ENCODE measurements around the gene FCSK.

DNA sequence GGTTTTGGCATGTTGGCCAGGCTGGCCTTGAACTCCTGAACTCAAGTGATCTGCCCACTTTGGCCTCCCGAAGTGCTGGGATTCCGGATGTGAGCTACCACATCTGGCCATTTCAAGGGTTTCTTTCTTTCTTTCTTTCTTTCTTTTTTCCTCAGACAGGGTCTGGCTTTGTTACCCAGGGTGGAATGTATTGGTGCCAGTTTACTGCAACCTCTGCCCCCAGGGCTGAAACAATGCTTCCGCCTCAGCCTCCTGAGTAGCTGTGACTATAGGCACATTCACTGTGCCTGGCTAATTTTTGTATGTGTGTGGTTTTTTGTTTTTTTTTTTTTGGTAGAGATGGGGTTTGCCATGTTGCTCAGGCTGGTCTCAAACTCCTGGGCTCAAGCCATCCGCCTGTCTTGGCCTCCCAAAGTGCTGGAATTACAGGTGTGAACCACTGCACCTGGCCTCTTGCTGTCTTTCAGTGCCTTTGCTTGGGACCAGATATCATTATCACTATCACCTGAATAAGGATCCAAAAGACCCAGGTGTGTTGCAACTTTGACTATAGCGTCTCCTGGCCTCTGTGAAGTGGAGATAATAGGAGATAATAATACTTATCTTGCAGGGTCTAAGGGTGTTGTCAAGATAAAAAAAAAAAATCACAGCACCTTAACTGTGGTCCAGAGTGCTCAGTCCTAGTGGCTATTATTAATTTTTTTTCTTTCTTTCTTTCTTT, 3.2 kb downstream of the FCSK start:
- TF ChIP-seq, protein P1, sequence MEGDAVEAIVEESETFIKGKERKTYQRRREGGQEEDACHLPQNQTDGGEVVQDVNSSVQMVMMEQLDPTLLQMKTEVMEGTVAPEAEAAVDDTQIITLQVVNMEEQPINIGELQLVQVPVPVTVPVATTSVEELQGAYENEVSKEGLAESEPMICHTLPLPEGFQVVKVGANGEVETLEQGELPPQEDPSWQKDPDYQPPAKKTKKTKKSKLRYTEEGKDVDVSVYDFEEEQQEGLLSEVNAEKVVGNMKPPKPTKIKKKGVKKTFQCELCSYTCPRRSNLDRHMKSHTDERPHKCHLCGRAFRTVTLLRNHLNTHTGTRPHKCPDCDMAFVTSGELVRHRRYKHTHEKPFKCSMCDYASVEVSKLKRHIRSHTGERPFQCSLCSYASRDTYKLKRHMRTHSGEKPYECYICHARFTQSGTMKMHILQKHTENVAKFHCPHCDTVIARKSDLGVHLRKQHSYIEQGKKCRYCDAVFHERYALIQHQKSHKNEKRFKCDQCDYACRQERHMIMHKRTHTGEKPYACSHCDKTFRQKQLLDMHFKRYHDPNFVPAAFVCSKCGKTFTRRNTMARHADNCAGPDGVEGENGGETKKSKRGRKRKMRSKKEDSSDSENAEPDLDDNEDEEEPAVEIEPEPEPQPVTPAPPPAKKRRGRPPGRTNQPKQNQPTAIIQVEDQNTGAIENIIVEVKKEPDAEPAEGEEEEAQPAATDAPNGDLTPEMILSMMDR (IDR thresholded peaks at IDR 0.05; ENCODE audit: low read depth, low read length), result no peak
- no peak for TF ChIP-seq EZH2phosphoT487 (IDR thresholded peaks at IDR 0.05; ENCODE audit: low read depth)

Measured in OCI-LY3 (cell line).